ENCODE measurements around the gene RABGAP1L.

RABGAP1L gene

DNA sequence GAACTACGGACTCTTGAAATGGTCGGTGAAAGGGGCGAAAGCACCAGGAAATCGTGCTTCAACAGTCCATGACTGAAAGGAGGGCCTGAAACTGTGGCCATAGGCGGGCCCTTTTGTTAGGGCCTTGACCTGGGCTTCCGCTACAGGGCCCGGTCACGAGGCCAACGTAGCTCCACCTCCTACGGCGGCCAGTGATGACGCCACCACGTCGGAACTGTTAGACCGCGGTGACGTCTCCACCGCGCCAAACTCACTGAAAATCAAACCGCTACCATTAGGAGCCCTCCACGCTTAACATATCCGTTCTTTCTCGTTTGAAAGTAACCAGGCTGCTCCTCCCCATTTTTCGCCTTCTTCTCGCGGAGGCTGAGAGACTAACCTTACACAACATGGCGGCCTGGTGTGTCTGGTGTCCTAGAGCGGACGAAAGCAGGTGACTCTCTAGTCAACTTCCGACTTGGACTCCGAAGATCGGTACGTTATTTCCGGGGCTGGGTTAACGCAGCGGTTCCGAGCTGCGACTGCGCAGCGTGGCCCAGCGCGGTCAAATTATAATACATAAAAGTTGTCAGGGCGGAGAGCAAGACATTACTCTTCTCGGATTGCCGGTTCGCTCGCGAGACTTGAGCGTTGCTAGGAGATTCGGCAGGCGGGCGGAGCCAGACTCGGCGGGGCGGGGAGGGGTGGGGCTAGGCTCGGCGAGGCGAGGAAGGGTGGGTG is 840.1 kb downstream of the RABGAP1L start (continued):
- peak; percentile 35 for TF ChIP-seq SETDB1 (IDR thresholded peaks at IDR 0.05; ENCODE audit: insufficient read length, low read length)
- TF ChIP-seq ZNF501 (tag by site-specific recombination; IDR thresholded peaks at IDR 0.05): peak; percentile 97
- no peak for TF ChIP-seq FEZF1 (tag by site-specific recombination; IDR thresholded peaks at IDR 0.05)
- no peak for TF ChIP-seq RBAK (tag by site-specific recombination; IDR thresholded peaks at IDR 0.05)
- no peak for TF ChIP-seq ZNF48 (tag by site-specific recombination; IDR thresholded peaks at IDR 0.05)
- TF ChIP-seq ZNF394 (tag by site-specific recombination; IDR thresholded peaks at IDR 0.05; ENCODE audit: borderline replicate concordance): peak; percentile 73
- TF ChIP-seq MZF1 (tag by site-specific recombination; IDR thresholded peaks at IDR 0.05; ENCODE audit: borderline replicate concordance): no peak
- TF ChIP-seq ZNF2 (tag by site-specific recombination; IDR thresholded peaks at IDR 0.05): peak; percentile 96
- no peak for TF ChIP-seq ZNF571 (tag by site-specific recombination; IDR thresholded peaks at IDR 0.05)
- TF ChIP-seq ZNF138 (tag by site-specific recombination; IDR thresholded peaks at IDR 0.05; ENCODE audit: borderline replicate concordance): no peak
- TF ChIP-seq ZNF473 (tag by site-specific recombination; IDR thresholded peaks at IDR 0.05): no peak
- TF ChIP-seq, protein P1, sequence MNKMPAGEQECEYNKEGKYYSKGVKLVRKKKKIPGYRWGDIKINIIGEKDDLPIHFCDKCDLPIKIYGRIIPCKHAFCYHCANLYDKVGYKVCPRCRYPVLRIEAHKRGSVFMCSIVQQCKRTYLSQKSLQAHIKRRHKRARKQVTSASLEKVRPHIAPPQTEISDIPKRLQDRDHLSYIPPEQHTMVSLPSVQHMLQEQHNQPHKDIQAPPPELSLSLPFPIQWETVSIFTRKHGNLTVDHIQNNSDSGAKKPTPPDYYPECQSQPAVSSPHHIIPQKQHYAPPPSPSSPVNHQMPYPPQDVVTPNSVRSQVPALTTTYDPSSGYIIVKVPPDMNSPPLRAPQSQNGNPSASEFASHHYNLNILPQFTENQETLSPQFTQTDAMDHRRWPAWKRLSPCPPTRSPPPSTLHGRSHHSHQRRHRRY (tag by site-specific recombination; IDR thresholded peaks at IDR 0.05): no peak; the same call in 1 of the 2 replicates
- TF ChIP-seq ZNF660 (tag by site-specific recombination; IDR thresholded peaks at IDR 0.05): peak; percentile 72
- TF ChIP-seq, protein P2, sequence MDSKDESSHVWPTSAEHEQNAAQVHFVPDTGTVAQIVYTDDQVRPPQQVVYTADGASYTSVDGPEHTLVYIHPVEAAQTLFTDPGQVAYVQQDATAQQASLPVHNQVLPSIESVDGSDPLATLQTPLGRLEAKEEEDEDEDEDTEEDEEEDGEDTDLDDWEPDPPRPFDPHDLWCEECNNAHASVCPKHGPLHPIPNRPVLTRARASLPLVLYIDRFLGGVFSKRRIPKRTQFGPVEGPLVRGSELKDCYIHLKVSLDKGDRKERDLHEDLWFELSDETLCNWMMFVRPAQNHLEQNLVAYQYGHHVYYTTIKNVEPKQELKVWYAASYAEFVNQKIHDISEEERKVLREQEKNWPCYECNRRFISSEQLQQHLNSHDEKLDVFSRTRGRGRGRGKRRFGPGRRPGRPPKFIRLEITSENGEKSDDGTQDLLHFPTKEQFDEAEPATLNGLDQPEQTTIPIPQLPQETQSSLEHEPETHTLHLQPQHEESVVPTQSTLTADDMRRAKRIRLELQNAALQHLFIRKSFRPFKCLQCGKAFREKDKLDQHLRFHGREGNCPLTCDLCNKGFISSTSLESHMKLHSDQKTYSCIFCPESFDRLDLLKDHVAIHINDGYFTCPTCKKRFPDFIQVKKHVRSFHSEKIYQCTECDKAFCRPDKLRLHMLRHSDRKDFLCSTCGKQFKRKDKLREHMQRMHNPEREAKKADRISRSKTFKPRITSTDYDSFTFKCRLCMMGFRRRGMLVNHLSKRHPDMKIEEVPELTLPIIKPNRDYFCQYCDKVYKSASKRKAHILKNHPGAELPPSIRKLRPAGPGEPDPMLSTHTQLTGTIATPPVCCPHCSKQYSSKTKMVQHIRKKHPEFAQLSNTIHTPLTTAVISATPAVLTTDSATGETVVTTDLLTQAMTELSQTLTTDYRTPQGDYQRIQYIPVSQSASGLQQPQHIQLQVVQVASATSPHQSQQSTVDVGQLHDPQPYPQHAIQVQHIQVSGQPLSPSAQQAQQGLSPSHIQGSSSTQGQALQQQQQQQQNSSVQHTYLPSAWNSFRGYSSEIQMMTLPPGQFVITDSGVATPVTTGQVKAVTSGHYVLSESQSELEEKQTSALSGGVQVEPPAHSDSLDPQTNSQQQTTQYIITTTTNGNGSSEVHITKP (tag by site-specific recombination; IDR thresholded peaks at IDR 0.05): peak; percentile 18
- TF ChIP-seq, protein P3, sequence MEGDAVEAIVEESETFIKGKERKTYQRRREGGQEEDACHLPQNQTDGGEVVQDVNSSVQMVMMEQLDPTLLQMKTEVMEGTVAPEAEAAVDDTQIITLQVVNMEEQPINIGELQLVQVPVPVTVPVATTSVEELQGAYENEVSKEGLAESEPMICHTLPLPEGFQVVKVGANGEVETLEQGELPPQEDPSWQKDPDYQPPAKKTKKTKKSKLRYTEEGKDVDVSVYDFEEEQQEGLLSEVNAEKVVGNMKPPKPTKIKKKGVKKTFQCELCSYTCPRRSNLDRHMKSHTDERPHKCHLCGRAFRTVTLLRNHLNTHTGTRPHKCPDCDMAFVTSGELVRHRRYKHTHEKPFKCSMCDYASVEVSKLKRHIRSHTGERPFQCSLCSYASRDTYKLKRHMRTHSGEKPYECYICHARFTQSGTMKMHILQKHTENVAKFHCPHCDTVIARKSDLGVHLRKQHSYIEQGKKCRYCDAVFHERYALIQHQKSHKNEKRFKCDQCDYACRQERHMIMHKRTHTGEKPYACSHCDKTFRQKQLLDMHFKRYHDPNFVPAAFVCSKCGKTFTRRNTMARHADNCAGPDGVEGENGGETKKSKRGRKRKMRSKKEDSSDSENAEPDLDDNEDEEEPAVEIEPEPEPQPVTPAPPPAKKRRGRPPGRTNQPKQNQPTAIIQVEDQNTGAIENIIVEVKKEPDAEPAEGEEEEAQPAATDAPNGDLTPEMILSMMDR (tag by site-specific recombination; IDR thresholded peaks at IDR 0.05): no peak
- TF ChIP-seq ZBTB48 (tag by site-specific recombination; IDR thresholded peaks at IDR 0.05): no peak
- TF ChIP-seq ZNF23 (tag by site-specific recombination; IDR thresholded peaks at IDR 0.05; ENCODE audit: borderline replicate concordance): no peak
- no peak for TF ChIP-seq ZNF792 (tag by site-specific recombination; IDR thresholded peaks at IDR 0.05)
- TF ChIP-seq, protein P4, sequence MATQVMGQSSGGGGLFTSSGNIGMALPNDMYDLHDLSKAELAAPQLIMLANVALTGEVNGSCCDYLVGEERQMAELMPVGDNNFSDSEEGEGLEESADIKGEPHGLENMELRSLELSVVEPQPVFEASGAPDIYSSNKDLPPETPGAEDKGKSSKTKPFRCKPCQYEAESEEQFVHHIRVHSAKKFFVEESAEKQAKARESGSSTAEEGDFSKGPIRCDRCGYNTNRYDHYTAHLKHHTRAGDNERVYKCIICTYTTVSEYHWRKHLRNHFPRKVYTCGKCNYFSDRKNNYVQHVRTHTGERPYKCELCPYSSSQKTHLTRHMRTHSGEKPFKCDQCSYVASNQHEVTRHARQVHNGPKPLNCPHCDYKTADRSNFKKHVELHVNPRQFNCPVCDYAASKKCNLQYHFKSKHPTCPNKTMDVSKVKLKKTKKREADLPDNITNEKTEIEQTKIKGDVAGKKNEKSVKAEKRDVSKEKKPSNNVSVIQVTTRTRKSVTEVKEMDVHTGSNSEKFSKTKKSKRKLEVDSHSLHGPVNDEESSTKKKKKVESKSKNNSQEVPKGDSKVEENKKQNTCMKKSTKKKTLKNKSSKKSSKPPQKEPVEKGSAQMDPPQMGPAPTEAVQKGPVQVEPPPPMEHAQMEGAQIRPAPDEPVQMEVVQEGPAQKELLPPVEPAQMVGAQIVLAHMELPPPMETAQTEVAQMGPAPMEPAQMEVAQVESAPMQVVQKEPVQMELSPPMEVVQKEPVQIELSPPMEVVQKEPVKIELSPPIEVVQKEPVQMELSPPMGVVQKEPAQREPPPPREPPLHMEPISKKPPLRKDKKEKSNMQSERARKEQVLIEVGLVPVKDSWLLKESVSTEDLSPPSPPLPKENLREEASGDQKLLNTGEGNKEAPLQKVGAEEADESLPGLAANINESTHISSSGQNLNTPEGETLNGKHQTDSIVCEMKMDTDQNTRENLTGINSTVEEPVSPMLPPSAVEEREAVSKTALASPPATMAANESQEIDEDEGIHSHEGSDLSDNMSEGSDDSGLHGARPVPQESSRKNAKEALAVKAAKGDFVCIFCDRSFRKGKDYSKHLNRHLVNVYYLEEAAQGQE (tag by site-specific recombination; IDR thresholded peaks at IDR 0.05): peak; percentile 56
- TF ChIP-seq, protein P5, sequence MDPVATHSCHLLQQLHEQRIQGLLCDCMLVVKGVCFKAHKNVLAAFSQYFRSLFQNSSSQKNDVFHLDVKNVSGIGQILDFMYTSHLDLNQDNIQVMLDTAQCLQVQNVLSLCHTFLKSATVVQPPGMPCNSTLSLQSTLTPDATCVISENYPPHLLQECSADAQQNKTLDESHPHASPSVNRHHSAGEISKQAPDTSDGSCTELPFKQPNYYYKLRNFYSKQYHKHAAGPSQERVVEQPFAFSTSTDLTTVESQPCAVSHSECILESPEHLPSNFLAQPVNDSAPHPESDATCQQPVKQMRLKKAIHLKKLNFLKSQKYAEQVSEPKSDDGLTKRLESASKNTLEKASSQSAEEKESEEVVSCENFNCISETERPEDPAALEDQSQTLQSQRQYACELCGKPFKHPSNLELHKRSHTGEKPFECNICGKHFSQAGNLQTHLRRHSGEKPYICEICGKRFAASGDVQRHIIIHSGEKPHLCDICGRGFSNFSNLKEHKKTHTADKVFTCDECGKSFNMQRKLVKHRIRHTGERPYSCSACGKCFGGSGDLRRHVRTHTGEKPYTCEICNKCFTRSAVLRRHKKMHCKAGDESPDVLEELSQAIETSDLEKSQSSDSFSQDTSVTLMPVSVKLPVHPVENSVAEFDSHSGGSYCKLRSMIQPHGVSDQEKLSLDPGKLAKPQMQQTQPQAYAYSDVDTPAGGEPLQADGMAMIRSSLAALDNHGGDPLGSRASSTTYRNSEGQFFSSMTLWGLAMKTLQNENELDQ (tag by site-specific recombination; IDR thresholded peaks at IDR 0.05; ENCODE audit: low read depth): no peak
- TF ChIP-seq ZNF596 (tag by site-specific recombination; IDR thresholded peaks at IDR 0.05): no peak
- TF ChIP-seq ZNF76 (tag by site-specific recombination; IDR thresholded peaks at IDR 0.05; ENCODE audit: borderline replicate concordance, low read depth): peak; percentile 88
- TF ChIP-seq ZNF843 (tag by site-specific recombination; IDR thresholded peaks at IDR 0.05): peak; percentile 80
- TF ChIP-seq ZSCAN30 (tag by site-specific recombination; IDR thresholded peaks at IDR 0.05): peak; percentile 78; the same call in 1 of the 2 replicates
- TF ChIP-seq ZIC2 (tag by site-specific recombination; IDR thresholded peaks at IDR 0.05): no peak
- TF ChIP-seq ZNF121 (tag by site-specific recombination; IDR thresholded peaks at IDR 0.05): peak; percentile 42; the same call in 1 of the 2 replicates
- TF ChIP-seq ZNF133 (tag by site-specific recombination; IDR thresholded peaks at IDR 0.05): no peak
- no peak; the same call in 1 of the 2 replicates for TF ChIP-seq KLF10 (tag by site-specific recombination; IDR thresholded peaks at IDR 0.05)

All from HEK293 (cell line).